Measurements from ENCODE around the gene CCSER1.
A peak's percentile ranks its signal among the peaks of the same experiment; 100 is the strongest.

The CCSER1 gene

GRCh38 chr4:90317785-90318184, 190.6 kb downstream of the CCSER1 start:
- peak; percentile 56 for DNase-seq (ENCODE audit: low spot score)
- POLR2A ChIA-PET (ENCODE audit: low non-redundant PET): no interaction called here
- TF ChIP-seq CTCF (conservative IDR thresholded peaks at IDR 0.05; ENCODE audit: low read depth): no peak
- H3K27ac ChIP-seq: peak overlapping the region; percentile 86
- CTCF ChIA-PET: no interaction called here

- no peak for TF ChIP-seq CTCF (conservative IDR thresholded peaks at IDR 0.05; ENCODE audit: low read depth)
- POLR2A ChIA-PET (ENCODE audit: low non-redundant PET): no interaction called here
- no peak overlapping the region for H3K27ac ChIP-seq
- CTCF ChIA-PET: no interaction called here
- DNase-seq (ENCODE audit: low spot score): peak; percentile 17
Observed at GRCh38 chr4:90318193-90318592, 191.0 kb downstream of the CCSER1 start.

- DNase-seq (ENCODE audit: low spot score): no peak
- no peak overlapping the region for H3K27ac ChIP-seq
- POLR2A ChIA-PET (ENCODE audit: low non-redundant PET): interaction anchor here (0.6 kb wide), 1 partner anchor 815 kb away, joined by 3 read pairs; no protein-coding TSS in a partner anchor
- TF ChIP-seq CTCF (conservative IDR thresholded peaks at IDR 0.05; ENCODE audit: low read depth): no peak
- CTCF ChIA-PET: no interaction called here
Observed at GRCh38 chr4:90328558-90328957, 201.4 kb downstream of the CCSER1 start.

GRCh38 chr4:90330546-90330945, 203.4 kb downstream of the CCSER1 start:
- H3K27ac ChIP-seq: no peak overlapping the region
- DNase-seq (ENCODE audit: low spot score): no peak
- ChIA-PET POLR2A (ENCODE audit: low non-redundant PET) (no interaction called here), CTCF (interaction anchor here (0.6 kb wide), 1 partner anchor 34 kb away, joined by 3 read pairs; no protein-coding TSS in a partner anchor)
- TF ChIP-seq CTCF (conservative IDR thresholded peaks at IDR 0.05; ENCODE audit: low read depth): no peak

- H3K27ac ChIP-seq: no peak overlapping the region
- DNase-seq (ENCODE audit: low spot score): no peak
- no peak for TF ChIP-seq CTCF (conservative IDR thresholded peaks at IDR 0.05; ENCODE audit: low read depth)
- CTCF ChIA-PET: no interaction called here
- POLR2A ChIA-PET (ENCODE audit: low non-redundant PET): no interaction called here
Observed at GRCh38 chr4:90345549-90346215, 218.5 kb downstream of the CCSER1 start.

GRCh38 chr4:90349636-90350035, 222.4 kb downstream of the CCSER1 start:
- no peak overlapping the region for H3K27ac ChIP-seq
- ChIA-PET POLR2A (ENCODE audit: low non-redundant PET) (no interaction called here), CTCF (no interaction called here)
- no peak for DNase-seq (ENCODE audit: low spot score)
- no peak for TF ChIP-seq CTCF (conservative IDR thresholded peaks at IDR 0.05; ENCODE audit: low read depth)

All from RWPE1 (cell line).